OCI-LY1 (cell line): ENCODE measurements around the gene METTL4.
A peak's percentile ranks its signal among the peaks of the same experiment; 100 is the strongest.

Experiments used
- H2AFZ ChIP-seq: fragments of 200-600 bp; sonication (generic), shearing (Covaris generic); 2 replicates; pipeline ENCODE4 v1.6.0; 2014; ENCODE audit warnings: antibody characterized with exemption, mild to moderate bottlenecking, low read length
- H3F3A ChIP-seq: fragments of 200-600 bp; sonication (generic), shearing (Covaris generic); 2 replicates; pipeline ENCODE4 v1.6.0; 2014; ENCODE audit warnings: mild to moderate bottlenecking, antibody characterized with exemption, low read length, moderate library complexity; ENCODE audit not compliant: insufficient read depth
- H3K27ac ChIP-seq: fragments of 200-600 bp; sonication (generic); 2 replicates; pipeline ENCODE4 v1.5.1; 2014; ENCODE audit warnings: low read length, mixed run types, mild to moderate bottlenecking, low read depth; ENCODE audit not compliant: poor library complexity, severe bottlenecking
- H3K27me3 ChIP-seq: fragments of 200-600 bp; sonication (generic); 2 replicates; pipeline ENCODE4 v1.6.0; 2014; ENCODE audit warnings: antibody characterized with exemption, mild to moderate bottlenecking, low read length, moderate library complexity; ENCODE audit not compliant: insufficient read depth
- H3K36me3 ChIP-seq: fragments of 200-600 bp; sonication (generic); 2 replicates; pipeline ENCODE4 v1.6.1; 2014; ENCODE audit warnings: mild to moderate bottlenecking, antibody characterized with exemption, low read length, moderate library complexity, mixed read lengths; ENCODE audit not compliant: insufficient read depth
- H3K4me1 ChIP-seq: fragments of 200-600 bp; sonication (generic); 2 replicates; pipeline ENCODE4 v1.5.1; 2014; ENCODE audit warnings: mild to moderate bottlenecking, low read length, moderate library complexity; ENCODE audit not compliant: insufficient read depth, severe bottlenecking
- H3K4me2 ChIP-seq: fragments of 200-600 bp; sonication (generic), shearing (Covaris generic); 2 replicates; pipeline ENCODE4 v1.6.1; 2014; ENCODE audit warnings: low read length
- H3K4me3 ChIP-seq: fragments of 200-600 bp; sonication (generic); 2 replicates; pipeline ENCODE4 v1.5.1; 2014; ENCODE audit warnings: low read length, low read depth, mild to moderate bottlenecking, mixed read lengths; ENCODE audit not compliant: poor library complexity, severe bottlenecking
- H3K79me2 ChIP-seq: fragments of 200-600 bp; shearing (Covaris generic); 2 replicates; pipeline ENCODE4 v1.6.1; 2016; ENCODE audit warnings: mixed run types, low read length, mixed read lengths; ENCODE audit not compliant: insufficient read depth
- H3K9ac ChIP-seq: fragments of 200-600 bp; sonication (generic), shearing (Covaris generic); 2 replicates; pipeline ENCODE4 v1.6.1; 2014; ENCODE audit warnings: mild to moderate bottlenecking, low read length, mixed read lengths
- H3K9me2 ChIP-seq: fragments of 200-600 bp; sonication (generic), shearing (Covaris generic); 2 replicates; pipeline ENCODE4 v1.6.1; 2014; ENCODE audit warnings: low read depth, mild to moderate bottlenecking, low read length, mixed read lengths
- H3K9me3 ChIP-seq: fragments of 200-600 bp; shearing (Covaris generic); 2 replicates; pipeline ENCODE4 v1.6.1; 2014; ENCODE audit warnings: low read length, mixed read lengths
- H4K20me1 ChIP-seq: fragments of 200-600 bp; sonication (generic), shearing (Covaris generic); 2 replicates; pipeline ENCODE4 v1.6.0; 2016; ENCODE audit warnings: mild to moderate bottlenecking, low read length; ENCODE audit not compliant: insufficient read depth
- EZH2 ChIP-seq: fragments of 200-600 bp; sonication (generic), shearing (Covaris generic); IDR thresholded peaks from 2 replicates; pipeline ENCODE4 v1.8.0; 2017; ENCODE audit warnings: borderline replicate concordance, mixed run types, mild to moderate bottlenecking, antibody characterized with exemption, low read length, moderate library complexity, mixed read lengths
- TF ChIP-seq, protein P1 (sequence below): fragments of 200-600 bp; sonication (generic), shearing (Covaris generic); IDR thresholded peaks from 2 replicates; pipeline ENCODE4 v1.5.1; 2017; ENCODE audit warnings: mild to moderate bottlenecking, antibody characterized with exemption, low read length, moderate library complexity, mixed read lengths

Gene METTL4

DNA sequence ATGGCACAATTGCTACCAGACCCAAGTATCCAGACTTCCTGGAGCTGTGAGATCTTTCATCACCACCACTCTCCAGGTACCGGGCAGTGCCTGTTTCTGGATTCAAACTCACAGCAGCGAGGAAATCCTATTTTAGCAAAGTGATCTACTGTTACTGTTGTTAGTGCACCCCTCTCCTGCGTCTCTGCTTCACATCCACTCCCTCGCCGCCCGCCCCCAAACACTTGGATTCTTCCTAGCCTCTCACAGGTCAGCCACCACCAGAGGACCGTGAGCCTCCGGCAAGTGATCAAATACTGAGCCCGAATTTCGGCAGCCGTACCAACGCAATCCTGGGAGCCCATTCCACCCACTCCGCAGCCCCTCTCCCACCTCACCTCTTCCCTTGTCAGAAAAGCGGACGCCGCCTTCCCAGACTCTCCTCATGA lies 519 bp downstream of the METTL4 start:
- H3K9me3 ChIP-seq: no peaks in the 10 kb centered on the region
- peak overlapping the region; percentile 98 for H3K9ac ChIP-seq
- peak overlapping the region; percentile 95 for H3K4me2 ChIP-seq
- peaks cover 38% of the 10 kb centered on the region for H3K79me2 ChIP-seq
- H3K4me1 ChIP-seq: peaks cover 37% of the 10 kb centered on the region
- peak overlapping the region; percentile 77 for H3K27ac ChIP-seq
- H3K9me2 ChIP-seq: no peaks in the 10 kb centered on the region
- H3K27me3 ChIP-seq: no peaks in the 10 kb centered on the region
- peak overlapping the region; percentile 96 for H3K4me3 ChIP-seq
- peaks cover 13% of the 10 kb centered on the region for H3K36me3 ChIP-seq
- no peak for TF ChIP-seq EZH2
- H2AFZ ChIP-seq: no peak overlapping the region
- H3F3A ChIP-seq: no peaks in the 10 kb centered on the region
- no peaks in the 10 kb centered on the region for H4K20me1 ChIP-seq

DNA sequence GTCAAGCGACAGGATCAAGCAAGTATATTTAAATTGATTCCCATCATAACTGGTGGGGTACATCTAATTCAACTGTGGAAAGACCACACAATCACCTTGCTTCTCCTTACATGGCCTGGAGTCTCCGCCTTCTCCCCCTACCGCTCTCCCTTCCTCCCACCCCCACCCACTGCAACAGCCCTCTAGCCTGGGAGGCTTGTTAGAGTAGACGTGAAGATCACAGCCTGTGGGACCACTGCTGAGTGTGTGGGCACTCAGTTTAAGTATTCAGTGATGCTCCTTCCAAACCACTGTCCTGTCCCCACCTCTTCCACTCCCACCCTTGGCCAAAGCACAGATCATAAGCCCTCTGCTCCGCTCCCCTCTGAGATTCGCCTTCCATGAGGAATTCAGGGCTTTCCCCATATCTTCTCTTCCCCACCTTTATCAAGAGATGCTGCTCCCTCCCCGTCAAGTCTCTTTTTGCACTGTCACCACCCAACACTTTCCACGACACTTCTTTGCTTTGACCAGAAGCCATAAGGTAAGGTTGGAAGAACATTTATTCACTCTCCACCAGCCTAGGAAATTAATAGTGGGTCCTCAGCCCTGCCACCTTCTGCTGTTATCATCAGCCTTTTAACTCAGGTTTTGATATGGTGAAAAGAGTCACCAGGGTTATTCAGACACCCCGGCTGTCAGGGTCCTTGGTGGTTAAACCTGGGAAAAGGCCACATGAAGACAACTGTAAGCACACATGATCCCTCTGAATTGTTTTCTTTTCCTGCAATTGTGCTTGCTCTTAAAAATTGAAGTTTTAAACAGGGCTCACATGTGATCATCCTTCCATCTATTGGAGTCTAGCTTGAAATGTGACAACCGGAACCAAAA lies 1.7 kb downstream of the METTL4 start:
- H3K27ac ChIP-seq: peak overlapping the region; percentile 52
- H3K4me3 ChIP-seq: peak overlapping the region; percentile 96
- peaks cover 1% of the 10 kb centered on the region; the same call in 1 of the 2 replicates for H3K36me3 ChIP-seq
- H3K79me2 ChIP-seq: peaks cover 38% of the 10 kb centered on the region
- no peak for TF ChIP-seq EZH2
- TF ChIP-seq, protein P1, sequence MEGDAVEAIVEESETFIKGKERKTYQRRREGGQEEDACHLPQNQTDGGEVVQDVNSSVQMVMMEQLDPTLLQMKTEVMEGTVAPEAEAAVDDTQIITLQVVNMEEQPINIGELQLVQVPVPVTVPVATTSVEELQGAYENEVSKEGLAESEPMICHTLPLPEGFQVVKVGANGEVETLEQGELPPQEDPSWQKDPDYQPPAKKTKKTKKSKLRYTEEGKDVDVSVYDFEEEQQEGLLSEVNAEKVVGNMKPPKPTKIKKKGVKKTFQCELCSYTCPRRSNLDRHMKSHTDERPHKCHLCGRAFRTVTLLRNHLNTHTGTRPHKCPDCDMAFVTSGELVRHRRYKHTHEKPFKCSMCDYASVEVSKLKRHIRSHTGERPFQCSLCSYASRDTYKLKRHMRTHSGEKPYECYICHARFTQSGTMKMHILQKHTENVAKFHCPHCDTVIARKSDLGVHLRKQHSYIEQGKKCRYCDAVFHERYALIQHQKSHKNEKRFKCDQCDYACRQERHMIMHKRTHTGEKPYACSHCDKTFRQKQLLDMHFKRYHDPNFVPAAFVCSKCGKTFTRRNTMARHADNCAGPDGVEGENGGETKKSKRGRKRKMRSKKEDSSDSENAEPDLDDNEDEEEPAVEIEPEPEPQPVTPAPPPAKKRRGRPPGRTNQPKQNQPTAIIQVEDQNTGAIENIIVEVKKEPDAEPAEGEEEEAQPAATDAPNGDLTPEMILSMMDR: no peak
- H3K9me3 ChIP-seq: no peaks in the 10 kb centered on the region
- H3K9me2 ChIP-seq: no peaks in the 10 kb centered on the region
- H2AFZ ChIP-seq: no peak overlapping the region
- H4K20me1 ChIP-seq: no peaks in the 10 kb centered on the region
- peak overlapping the region; percentile 98 for H3K9ac ChIP-seq
- H3K4me1 ChIP-seq: peaks cover 37% of the 10 kb centered on the region
- peak overlapping the region; percentile 95 for H3K4me2 ChIP-seq
- H3F3A ChIP-seq: no peaks in the 10 kb centered on the region
- no peaks in the 10 kb centered on the region for H3K27me3 ChIP-seq

DNA sequence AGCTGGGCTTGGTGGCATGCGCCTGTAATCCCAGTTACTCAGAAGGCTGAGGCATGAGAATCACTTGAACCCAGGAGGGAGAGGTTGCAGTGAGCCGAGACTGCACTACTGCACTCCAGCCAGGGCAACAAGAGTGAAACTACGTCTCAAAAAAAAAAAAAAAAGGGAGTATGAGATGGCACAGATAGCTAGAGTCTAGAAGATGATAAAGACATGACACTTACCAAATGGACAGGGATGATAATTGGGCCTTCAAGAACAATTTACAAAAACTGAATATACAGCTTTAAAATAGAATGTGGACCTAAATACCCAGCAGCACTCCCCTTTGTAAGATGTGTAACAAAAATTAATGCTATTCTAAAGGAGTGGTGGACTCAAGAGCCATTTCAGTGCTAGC lies 2.7 kb downstream of the METTL4 start:
- no peaks in the 10 kb centered on the region for H3K36me3 ChIP-seq
- H3K4me3 ChIP-seq: no peak overlapping the region
- H2AFZ ChIP-seq: no peak overlapping the region
- no peak overlapping the region for H3K27ac ChIP-seq
- H4K20me1 ChIP-seq: no peaks in the 10 kb centered on the region
- H3K9ac ChIP-seq: no peak overlapping the region
- H3K4me1 ChIP-seq: peaks cover 31% of the 10 kb centered on the region
- no peaks in the 10 kb centered on the region for H3K9me3 ChIP-seq
- TF ChIP-seq, protein P1: no peak
- TF ChIP-seq EZH2: no peak
- peaks cover 28% of the 10 kb centered on the region for H3K79me2 ChIP-seq
- no peaks in the 10 kb centered on the region for H3K27me3 ChIP-seq
- no peaks in the 10 kb centered on the region for H3F3A ChIP-seq
- no peak overlapping the region for H3K4me2 ChIP-seq
- no peaks in the 10 kb centered on the region for H3K9me2 ChIP-seq
